ENCODE results near the gene APBB1IP.
A peak's percentile ranks its signal among the peaks of the same experiment; 100 is the strongest.
"Not testable (repeated sequence)": the region's sequence is repeated elsewhere in the genome, so short reads cannot be mapped to it uniquely, and the experiment has no call there.

Gene APBB1IP, protein sequence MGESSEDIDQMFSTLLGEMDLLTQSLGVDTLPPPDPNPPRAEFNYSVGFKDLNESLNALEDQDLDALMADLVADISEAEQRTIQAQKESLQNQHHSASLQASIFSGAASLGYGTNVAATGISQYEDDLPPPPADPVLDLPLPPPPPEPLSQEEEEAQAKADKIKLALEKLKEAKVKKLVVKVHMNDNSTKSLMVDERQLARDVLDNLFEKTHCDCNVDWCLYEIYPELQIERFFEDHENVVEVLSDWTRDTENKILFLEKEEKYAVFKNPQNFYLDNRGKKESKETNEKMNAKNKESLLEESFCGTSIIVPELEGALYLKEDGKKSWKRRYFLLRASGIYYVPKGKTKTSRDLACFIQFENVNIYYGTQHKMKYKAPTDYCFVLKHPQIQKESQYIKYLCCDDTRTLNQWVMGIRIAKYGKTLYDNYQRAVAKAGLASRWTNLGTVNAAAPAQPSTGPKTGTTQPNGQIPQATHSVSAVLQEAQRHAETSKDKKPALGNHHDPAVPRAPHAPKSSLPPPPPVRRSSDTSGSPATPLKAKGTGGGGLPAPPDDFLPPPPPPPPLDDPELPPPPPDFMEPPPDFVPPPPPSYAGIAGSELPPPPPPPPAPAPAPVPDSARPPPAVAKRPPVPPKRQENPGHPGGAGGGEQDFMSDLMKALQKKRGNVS

GRCh38 chr10:26437637-26438461 lies at the start of gene APBB1IP:
Gene APBB1IP (plus strand): TSS chr10:26438341. CDS start chr10:26492327, 53,986 bp downstream.
- DNase-seq (ENCODE audit: low read depth), result peak; percentile 19

DNA sequence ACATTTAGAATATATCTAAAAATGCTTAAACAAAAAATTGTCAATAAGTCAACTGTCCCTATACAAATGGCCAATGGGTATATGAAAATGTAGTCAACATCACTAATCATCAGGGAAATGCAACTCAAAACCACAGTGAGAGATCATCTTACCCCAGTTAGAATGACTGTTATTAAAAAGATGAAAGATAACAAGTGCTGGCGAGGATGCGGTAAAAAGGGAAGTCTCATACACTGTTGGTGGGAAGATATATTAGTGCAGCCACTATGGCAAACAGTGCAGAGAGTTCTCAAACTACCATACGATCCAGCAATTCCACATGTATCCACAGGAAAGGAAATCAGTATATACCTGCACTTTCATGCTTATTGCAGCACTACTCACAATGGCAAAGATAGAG lies 48.6 kb upstream of the APBB1IP start:
- no peak for DNase-seq (ENCODE audit: low read depth)

DNA sequence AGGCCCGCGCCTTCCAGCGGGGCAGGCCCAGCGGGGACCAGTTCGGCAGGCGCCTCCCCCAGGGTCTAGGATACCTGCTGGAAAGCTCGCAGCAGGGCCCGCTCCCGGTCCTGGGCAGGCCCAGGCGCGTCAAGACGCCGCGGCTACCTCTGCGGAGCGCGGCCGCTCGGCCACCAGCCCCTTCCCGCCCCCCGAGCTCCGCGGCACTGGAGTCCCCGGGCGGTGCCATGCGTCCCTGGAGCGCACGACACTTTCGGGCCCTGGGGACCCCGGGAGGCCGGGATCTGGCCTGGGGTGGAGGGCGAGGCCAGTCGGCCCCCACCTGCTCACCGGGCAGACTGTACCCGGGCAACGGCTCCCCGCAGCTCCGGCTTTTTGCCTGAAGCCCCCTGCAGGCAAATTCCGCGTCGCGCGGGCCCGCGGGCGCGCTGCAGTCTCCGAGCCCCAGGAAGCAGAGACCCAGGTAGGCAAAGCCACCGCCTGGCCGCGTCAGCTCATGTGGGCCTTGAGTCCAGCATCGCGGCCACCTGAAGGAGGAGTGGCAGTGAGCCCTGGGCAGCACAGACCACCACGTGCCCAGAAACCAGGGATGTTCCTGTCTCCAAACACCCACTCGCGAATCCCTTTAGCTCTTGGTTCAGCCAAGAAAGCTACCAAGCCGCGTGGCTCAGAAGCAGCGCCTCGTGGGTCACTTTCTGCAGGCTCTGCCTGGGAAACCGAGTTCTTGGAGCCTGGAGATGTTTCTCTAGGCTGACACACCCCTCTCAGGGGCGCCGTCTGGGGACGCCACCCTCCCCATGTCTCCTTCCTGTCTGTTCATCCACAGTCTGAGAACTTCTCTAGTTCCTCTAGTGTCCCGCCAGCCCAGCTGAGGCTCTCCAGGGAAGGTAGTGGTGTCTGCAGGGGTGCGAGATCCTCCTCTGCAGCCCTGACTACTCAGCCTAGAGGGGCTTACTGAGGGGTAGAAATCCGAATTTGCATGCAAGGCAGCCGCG lies 46.1 kb upstream of the APBB1IP start:
- no peak for DNase-seq (ENCODE audit: low read depth)

DNA sequence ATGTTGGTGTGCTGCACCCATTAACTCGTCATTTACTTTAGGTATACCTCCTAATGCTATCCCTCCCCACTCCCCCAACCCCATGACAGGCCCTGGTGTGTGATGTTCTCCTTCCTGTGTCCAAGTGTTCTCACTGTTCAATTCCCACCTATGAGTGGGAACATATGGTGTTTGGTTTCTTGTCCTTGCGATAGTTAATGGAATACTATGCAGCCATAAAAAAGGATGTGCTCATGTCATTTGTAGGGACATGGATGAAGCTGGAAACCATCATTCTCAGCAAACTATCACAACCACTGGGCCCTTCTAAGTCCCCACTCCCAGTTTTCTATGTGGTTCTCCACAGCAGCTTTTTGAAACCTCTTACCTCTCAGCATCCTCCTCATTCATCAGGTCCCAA lies 39.8 kb upstream of the APBB1IP start:
- DNase-seq (ENCODE audit: low read depth), result not testable (repeated sequence)

DNA sequence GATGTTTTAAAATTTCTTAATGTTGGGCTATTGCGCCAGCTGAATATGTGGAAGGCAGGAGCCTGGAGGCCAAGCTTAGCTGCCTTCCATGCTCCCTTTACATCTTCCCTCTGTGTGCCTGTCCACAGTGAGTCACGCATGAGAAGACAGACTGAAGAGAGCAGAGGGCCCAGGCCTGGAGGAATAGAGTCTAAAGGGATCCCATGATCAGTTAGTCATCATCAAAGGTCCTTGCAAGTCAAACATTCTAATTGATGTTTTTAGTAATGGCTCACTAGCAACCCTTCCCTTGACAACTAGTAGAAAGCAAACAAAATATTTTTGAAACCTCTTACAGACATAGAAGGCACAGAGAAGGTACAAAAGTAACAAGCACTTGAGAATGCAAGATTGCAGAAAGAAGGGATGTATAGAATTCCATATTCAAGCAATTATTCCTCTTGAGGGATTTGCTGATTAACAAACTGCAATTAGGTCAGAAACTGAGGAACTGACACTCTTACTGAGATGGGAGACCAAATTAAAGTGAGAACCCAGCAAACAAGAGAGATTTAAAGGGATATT lies 30.7 kb upstream of the APBB1IP start:
- DNase-seq (ENCODE audit: low read depth), result peak; percentile 14

GRCh38 chr10:26408858-26409494 lies 29.2 kb upstream of the APBB1IP start:
- DNase-seq (ENCODE audit: low read depth), result no peak

GRCh38 chr10:26410356-26410755 lies 27.8 kb upstream of the APBB1IP start:
- no peak for DNase-seq (ENCODE audit: low read depth)

DNA sequence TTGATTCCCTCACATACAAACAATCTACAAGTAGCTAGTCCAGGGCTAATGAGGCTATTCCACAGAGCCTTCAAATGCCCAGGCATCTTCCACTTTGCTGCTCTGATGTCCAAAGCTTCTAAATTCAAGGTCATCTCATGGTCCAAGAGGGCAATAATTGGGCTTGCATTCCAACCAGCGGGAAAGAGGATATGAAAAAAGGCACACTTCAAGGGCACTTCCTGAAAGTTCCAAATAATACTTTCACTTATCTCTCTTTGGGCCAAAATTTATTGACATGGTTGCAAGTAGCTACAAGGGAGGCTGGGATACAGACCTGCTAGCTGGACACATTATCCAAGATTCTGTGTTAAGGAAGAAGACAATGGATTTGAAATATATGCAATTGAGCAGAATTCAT lies 25.2 kb upstream of the APBB1IP start:
- no peak for DNase-seq (ENCODE audit: low read depth)

DNA sequence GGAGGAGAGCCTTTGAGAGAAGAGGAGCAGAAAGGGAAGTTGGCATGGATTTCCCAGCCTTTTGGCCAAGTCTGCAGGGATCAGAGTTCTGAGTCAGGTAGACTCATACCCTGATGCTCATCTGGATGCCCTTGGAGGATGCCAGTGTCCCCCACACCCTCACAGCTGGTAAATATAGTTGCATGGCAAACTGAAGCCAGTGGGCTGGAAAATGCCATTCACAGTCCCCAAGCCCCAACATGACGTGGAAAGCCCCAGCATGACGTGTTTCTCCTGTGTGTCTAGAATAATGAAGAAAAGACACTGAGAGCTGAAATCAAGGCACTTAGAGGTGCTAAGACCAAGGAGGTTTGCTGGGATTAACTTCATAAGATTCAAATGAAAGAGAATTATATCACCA lies 24.8 kb upstream of the APBB1IP start:
- DNase-seq (ENCODE audit: low read depth), result no peak

GRCh38 chr10:26417136-26417535 lies 21.0 kb upstream of the APBB1IP start:
- no peak for DNase-seq (ENCODE audit: low read depth)

- no peak for DNase-seq (ENCODE audit: low read depth)
Observed at GRCh38 chr10:26422977-26423376, 15.2 kb upstream of the APBB1IP start.

DNA sequence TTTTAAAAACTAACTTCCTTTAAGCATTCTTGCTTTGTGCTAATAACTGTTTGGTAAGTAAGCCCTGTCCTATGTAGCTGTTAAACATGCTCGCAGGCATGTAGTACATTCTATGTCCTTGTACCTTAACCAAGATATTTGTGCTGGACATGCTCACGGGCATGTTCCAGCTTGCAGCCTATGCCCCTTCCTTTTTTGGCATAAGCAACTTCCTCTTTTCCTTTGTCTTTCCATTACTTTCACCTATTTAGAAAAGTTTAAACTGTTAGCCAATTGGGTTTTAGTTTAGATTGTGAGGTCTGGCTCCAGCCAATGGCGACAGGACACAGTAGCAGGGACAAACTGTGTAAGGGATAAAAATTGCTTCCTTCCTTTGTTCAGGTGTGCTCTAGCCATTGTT lies 14.4 kb upstream of the APBB1IP start:
- no peak for DNase-seq (ENCODE audit: low read depth)

DNA sequence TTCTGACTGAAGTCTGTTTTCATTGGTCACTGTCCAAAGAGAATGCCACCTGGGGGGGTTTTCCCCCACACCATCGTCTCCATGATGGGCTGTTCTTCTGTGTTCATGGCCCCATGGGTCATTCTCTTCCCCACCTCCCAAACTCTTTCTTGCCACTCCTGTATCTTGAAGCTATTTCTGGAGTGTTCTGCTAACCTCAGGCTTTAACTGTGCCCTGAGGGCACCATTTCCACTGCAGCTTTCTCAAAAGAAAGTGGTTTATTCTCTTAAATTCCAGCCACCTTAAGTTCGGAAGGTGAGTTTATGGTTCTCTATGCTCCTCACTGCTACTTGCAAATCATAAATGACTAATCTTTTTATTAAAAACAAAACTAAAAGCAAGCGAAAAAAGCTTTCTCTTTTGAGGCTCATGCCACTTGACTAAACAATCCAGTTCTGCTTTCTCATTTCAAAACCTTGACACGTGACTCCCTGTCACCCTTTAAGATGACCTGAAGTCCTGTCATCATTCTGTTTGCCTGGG lies 7.4 kb upstream of the APBB1IP start:
- DNase-seq (ENCODE audit: low read depth), result no peak

GRCh38 chr10:26432938-26433337 lies 5.2 kb upstream of the APBB1IP start:
- no peak for DNase-seq (ENCODE audit: low read depth)

DNA sequence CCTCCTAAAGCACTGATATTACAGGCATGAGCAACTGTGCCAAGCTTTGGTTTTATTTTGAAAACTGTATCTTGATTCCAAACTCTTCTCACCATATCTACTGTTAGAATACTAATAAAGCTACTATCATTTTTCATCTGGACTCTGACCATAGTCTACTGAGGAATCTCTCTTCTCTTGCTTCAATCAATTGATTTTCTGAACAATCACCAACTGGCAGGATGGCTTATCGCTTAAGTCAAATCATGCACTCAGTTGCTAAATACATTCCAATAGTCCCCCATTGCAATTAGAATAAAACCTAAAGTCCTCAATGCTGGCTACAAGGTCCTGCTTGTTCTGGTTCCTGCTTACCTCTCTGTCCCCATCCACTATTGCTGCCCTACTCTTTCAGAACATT lies 2.3 kb upstream of the APBB1IP start:
- DNase-seq (ENCODE audit: low read depth), result no peak

DNA sequence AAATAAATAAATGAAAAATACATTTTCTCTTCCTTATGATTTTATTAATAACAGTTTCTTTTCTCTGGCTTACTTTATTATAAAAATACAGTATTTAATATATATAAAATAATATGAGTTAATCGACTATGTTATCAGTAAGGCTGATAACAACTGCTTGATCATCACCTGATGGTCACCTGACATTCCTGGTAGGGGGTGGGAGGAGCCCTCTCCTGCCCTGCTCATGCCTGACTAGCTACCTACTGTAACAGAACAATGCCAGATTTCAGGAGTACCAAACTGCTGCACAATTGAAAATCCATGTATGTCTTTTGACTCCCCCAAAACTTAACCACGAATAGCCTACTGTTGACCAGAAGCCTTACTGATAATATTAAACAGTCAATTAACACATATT lies 1.3 kb upstream of the APBB1IP start:
- DNase-seq (ENCODE audit: low read depth), result no peak

GRCh38 chr10:26438534-26439341 lies 597 bp downstream of the APBB1IP start:
- DNase-seq (ENCODE audit: low read depth), result no peak

- DNase-seq (ENCODE audit: low read depth), result no peak
Observed at GRCh38 chr10:26439406-26440087, 1.4 kb downstream of the APBB1IP start.

DNA sequence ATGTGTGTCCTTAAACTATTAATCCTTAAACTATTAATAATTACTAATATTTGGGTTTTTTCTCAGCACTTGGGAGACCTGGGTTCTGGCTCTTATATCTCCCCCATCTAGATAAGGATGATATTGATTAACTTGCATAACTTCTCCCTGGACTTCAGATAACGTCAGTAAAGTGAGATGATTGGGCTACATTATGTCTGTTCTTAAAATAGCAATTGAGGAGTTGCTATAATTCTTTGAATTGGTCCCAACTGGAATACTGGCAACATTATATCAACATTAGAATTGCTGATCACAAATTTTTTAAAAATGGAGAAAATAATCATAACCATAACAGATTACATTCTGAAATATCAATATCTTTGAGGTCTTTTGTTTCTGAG lies 1.9 kb downstream of the APBB1IP start:
- no peak for DNase-seq (ENCODE audit: low read depth)

Measured in amniotic epithelial cell (primary cell).